Adrenal gland (tissue), 5 donors: ENCODE measurements around the gene FRMD3.

ENCODE experiments used
- CTCF ChIP-seq, 6 experiments: fragments of 450-650 bp in 4 of 6; fragments of 200-600 bp in 2 of 6; sonication (generic) in 1 of 6; IDR thresholded peaks; 1 replicate in 5 of 6; 2 replicates in 1 of 6; pipeline versions ENCODE4 v1.5.1 to v1.8.0; 2016 to 2021; ENCODE audit warnings: antibody characterized with exemption in 6 of 6, mild to moderate bottlenecking in 2 of 6, moderate library complexity in 1 of 6
- POLR2A ChIP-seq, 2 donors: fragments of 450-650 bp; IDR thresholded peaks; one replicate each; pipeline ENCODE4 v1.6.1; 2017; ENCODE audit warnings: antibody characterized with exemption in 2 of 2, mild to moderate bottlenecking in 2 of 2, moderate library complexity in 1 of 2
- donor health status: DM: no; HTN: no; CAD: no.

DNA sequence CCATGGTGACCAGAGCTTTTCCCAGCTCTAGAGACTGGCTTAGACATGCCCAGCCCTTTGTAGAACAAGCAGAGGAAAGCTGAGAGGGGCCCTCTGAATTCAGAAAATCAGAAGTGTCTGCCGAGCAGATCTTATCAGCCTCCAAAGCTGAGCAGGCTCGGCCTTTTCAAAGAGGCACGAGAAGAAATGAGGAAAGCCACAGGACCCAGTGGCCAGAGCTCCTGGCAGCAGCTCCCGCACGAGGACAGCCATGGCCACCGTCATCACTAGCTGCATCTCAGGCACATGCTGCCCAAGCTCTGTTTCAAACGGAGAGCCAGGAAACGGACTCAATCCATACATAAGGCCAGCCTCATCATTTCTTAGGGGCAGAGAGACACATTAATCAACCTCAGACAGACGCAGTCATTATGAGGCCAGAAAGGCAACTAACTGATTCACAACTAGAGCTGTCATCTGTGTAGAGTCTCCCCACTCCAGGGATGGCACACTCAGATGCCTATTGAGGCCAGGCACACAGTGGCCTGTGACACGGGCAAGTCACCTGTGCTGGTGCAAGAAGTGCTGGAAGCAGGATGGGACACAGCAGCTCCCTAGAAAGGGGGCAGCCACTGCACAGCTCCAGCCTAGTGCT lies 194.7 kb downstream of the FRMD3 start:
- TF ChIP-seq CTCF (IDR thresholded peaks at IDR 0.05) (no peak), POLR2A (IDR thresholded peaks at IDR 0.05) (no peak)
